Suprapubic skin (tissue), 3 donors: ENCODE data around the gene IL17REL.
A peak's percentile ranks its signal among the peaks of the same experiment; 100 is the strongest.

Experiments used
- CTCF ChIP-seq, 2 donors: fragments of 200-600 bp in 1 of 2; fragments of 450-650 bp in 1 of 2; sonication (generic) in 1 of 2; IDR thresholded peaks; one replicate each; pipeline ENCODE4 v1.5.1; 2016 to 2019; ENCODE audit warnings: antibody characterized with exemption in 2 of 2, mild to moderate bottlenecking in 1 of 2, moderate library complexity in 1 of 2
- EP300 ChIP-seq: sonication (generic); formaldehyde crosslinking; IDR thresholded peaks from one replicate; pipeline ENCODE4 v1.6.1; 2017; ENCODE audit warnings: antibody characterized with exemption

- TF ChIP-seq CTCF (IDR thresholded peaks at IDR 0.05) (peak in 1 of 2 donors; percentile 11), EP300 (no peak)
Measured at GRCh38 chr22:49961005-49961600, 51.5 kb downstream of the IL17REL start.
